ENCODE data around the gene EIF1B.

EIF1B gene

DNA sequence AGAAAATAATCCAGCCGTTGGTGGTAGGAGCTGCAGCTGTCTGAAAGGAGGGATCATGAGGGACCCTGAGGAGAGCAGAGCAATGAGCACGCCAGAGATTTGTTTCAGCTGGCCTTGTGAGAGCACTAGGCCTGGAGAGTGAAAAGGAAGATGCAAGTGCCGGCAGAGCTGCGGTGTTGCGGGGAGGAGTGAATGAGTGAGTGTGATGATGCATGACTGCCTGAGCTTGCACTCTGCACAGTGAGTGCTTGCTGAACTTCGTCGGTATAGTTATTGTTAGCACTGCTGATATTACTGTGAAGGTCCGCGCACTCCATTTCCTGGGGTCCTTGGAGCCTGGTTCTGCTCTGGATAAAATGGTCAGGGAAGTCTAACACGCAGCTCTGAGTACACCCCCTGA, 23.2 kb downstream of the EIF1B start:
- Histone ChIP-seq H3K4me3 (ENCODE audit: low read length) (no peak overlapping the region), H3K9me3 (ENCODE audit: insufficient read depth, low read length) (no peaks in the 10 kb centered on the region), H3K4me1 (ENCODE audit: low read length) (peaks cover 26% of the 10 kb centered on the region), H3K27ac (ENCODE audit: low read length) (no peak overlapping the region), H3K9ac (ENCODE audit: low read length) (no peak overlapping the region), H3K79me2 (ENCODE audit: low read length) (no peaks in the 10 kb centered on the region), H4K20me1 (ENCODE audit: insufficient read depth, low read length) (peaks cover 3% of the 10 kb centered on the region; the same call in 1 of the 2 replicates), H3K4me2 (ENCODE audit: low read length) (no peak overlapping the region), H3K36me3 (replicated peaks; ENCODE audit: low read depth, low read length) (no peaks in the 10 kb centered on the region), H3K27me3 (ENCODE audit: low read depth, low read length) (peaks cover 49% of the 10 kb centered on the region), H2AFZ (ENCODE audit: low read depth, low read length) (no peak overlapping the region)
- TF ChIP-seq EZH2phosphoT487 (IDR thresholded peaks at IDR 0.05; ENCODE audit: low read depth), result no peak
- TF ChIP-seq, protein P1, sequence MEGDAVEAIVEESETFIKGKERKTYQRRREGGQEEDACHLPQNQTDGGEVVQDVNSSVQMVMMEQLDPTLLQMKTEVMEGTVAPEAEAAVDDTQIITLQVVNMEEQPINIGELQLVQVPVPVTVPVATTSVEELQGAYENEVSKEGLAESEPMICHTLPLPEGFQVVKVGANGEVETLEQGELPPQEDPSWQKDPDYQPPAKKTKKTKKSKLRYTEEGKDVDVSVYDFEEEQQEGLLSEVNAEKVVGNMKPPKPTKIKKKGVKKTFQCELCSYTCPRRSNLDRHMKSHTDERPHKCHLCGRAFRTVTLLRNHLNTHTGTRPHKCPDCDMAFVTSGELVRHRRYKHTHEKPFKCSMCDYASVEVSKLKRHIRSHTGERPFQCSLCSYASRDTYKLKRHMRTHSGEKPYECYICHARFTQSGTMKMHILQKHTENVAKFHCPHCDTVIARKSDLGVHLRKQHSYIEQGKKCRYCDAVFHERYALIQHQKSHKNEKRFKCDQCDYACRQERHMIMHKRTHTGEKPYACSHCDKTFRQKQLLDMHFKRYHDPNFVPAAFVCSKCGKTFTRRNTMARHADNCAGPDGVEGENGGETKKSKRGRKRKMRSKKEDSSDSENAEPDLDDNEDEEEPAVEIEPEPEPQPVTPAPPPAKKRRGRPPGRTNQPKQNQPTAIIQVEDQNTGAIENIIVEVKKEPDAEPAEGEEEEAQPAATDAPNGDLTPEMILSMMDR (IDR thresholded peaks at IDR 0.05; ENCODE audit: low read depth, low read length), result no peak

DNA sequence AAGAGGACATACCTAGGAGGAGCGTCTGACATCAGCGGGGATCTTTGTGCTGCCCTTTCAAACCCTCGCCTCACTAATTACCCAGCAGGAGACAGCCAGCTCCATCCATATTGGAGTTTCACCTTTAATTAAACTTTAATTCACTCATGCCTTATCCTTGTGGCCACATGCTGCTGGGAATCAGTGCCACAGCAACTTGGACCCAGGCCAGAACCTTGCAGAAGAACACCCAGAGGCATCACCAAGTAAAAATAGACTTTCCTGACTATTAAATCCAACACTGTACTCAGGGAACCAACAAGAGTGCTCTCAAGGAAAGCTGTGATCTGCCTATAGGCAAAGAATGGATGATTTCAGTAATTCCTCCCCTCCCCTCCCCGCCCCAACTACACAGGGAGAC, 23.9 kb downstream of the EIF1B start:
- Histone ChIP-seq H4K20me1 (ENCODE audit: insufficient read depth, low read length) (peaks cover 3% of the 10 kb centered on the region; the same call in 1 of the 2 replicates), H3K79me2 (ENCODE audit: low read length) (no peaks in the 10 kb centered on the region), H3K27me3 (ENCODE audit: low read depth, low read length) (peaks cover 56% of the 10 kb centered on the region), H3K9me3 (ENCODE audit: insufficient read depth, low read length) (no peaks in the 10 kb centered on the region), H2AFZ (ENCODE audit: low read depth, low read length) (no peak overlapping the region), H3K4me1 (ENCODE audit: low read length) (peaks cover 27% of the 10 kb centered on the region), H3K9ac (ENCODE audit: low read length) (no peak overlapping the region), H3K4me3 (ENCODE audit: low read length) (no peak overlapping the region), H3K27ac (ENCODE audit: low read length) (no peak overlapping the region), H3K4me2 (ENCODE audit: low read length) (no peak overlapping the region; the same call in 1 of the 2 replicates), H3K36me3 (replicated peaks; ENCODE audit: low read depth, low read length) (no peaks in the 10 kb centered on the region)
- no peak for TF ChIP-seq EZH2phosphoT487 (IDR thresholded peaks at IDR 0.05; ENCODE audit: low read depth)
- TF ChIP-seq, protein P1 (IDR thresholded peaks at IDR 0.05; ENCODE audit: low read depth, low read length), result no peak

DNA sequence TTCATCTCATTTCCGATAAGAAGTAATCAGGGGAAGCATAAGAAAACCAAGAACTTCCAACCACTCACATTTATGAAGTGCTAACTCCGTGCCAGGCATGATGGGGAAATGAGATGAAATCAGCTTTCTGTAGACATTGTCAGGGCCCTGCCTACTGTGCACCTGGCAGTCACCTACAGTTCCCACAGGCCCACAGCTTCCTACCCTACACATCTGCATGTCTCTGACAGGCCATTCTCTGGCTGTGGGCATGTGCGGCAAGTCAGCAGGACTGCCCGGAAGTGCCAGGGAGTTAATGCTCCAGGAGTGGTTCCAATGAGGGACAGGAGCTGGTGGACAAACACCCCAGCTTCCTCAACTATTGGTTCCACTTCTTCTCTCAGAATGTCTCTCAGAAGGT, 24.3 kb downstream of the EIF1B start:
- H3K27me3 ChIP-seq (ENCODE audit: low read depth, low read length), result peaks cover 60% of the 10 kb centered on the region
- no peaks in the 10 kb centered on the region for H3K36me3 ChIP-seq (replicated peaks; ENCODE audit: low read depth, low read length)
- H2AFZ ChIP-seq (ENCODE audit: low read depth, low read length), result no peak overlapping the region
- H3K27ac ChIP-seq (ENCODE audit: low read length), result no peak overlapping the region
- peak overlapping the region; percentile 34 for H3K4me2 ChIP-seq (ENCODE audit: low read length)
- no peaks in the 10 kb centered on the region for H3K9me3 ChIP-seq (ENCODE audit: insufficient read depth, low read length)
- H3K9ac ChIP-seq (ENCODE audit: low read length), result no peak overlapping the region
- TF ChIP-seq, protein P1 (IDR thresholded peaks at IDR 0.05; ENCODE audit: low read depth, low read length), result no peak
- no peak for TF ChIP-seq EZH2phosphoT487 (IDR thresholded peaks at IDR 0.05; ENCODE audit: low read depth)
- no peaks in the 10 kb centered on the region for H3K79me2 ChIP-seq (ENCODE audit: low read length)
- peaks cover 3% of the 10 kb centered on the region; the same call in 1 of the 2 replicates for H4K20me1 ChIP-seq (ENCODE audit: insufficient read depth, low read length)
- H3K4me1 ChIP-seq (ENCODE audit: low read length), result peaks cover 27% of the 10 kb centered on the region
- H3K4me3 ChIP-seq (ENCODE audit: low read length), result no peak overlapping the region

DNA sequence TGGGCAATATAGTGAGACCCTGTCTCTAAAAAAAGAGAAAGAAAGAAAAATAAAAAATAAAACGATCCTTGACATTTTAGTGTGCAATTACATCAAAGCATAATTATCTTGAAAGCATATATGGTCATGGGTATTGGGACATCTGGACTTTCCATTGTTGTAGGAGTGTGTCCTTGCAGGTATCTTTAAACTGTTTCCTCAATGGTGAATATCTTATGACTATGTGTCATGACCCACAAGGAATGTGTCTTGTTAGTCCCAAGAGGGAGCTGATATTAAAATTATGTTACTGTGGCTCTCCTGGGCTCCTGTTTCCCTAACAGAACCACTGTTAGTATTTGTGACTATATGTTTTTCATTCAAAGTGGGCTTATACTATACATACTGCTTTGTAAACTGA, 26.6 kb downstream of the EIF1B start:
- peaks cover 3% of the 10 kb centered on the region; the same call in 1 of the 2 replicates for H4K20me1 ChIP-seq (ENCODE audit: insufficient read depth, low read length)
- no peak overlapping the region for H3K27ac ChIP-seq (ENCODE audit: low read length)

More for the DNA sequence above, 26.6 kb downstream of the EIF1B start:
- H3K9me3 ChIP-seq (ENCODE audit: insufficient read depth, low read length), result no peaks in the 10 kb centered on the region
- H3K4me1 ChIP-seq (ENCODE audit: low read length), result peaks cover 27% of the 10 kb centered on the region
- H3K27me3 ChIP-seq (ENCODE audit: low read depth, low read length), result peaks cover 64% of the 10 kb centered on the region
- H3K9ac ChIP-seq (ENCODE audit: low read length), result no peak overlapping the region
- no peak overlapping the region for H3K4me3 ChIP-seq (ENCODE audit: low read length)
- TF ChIP-seq, protein P1 (IDR thresholded peaks at IDR 0.05; ENCODE audit: low read depth, low read length), result no peak
- TF ChIP-seq EZH2phosphoT487 (IDR thresholded peaks at IDR 0.05; ENCODE audit: low read depth), result no peak
- H3K4me2 ChIP-seq (ENCODE audit: low read length), result no peak overlapping the region
- no peaks in the 10 kb centered on the region for H3K79me2 ChIP-seq (ENCODE audit: low read length)
- no peak overlapping the region for H2AFZ ChIP-seq (ENCODE audit: low read depth, low read length)
- no peaks in the 10 kb centered on the region for H3K36me3 ChIP-seq (replicated peaks; ENCODE audit: low read depth, low read length)
